ENCODE measurements around the gene SLC35F2. TPM values are rescaled to one million over a fixed set of nuclear protein-coding genes. Genes with fewer than 3 reads are reported as not detected.

The SLC35F2 gene
- total RNA-seq, 1 donor from 2014 or later = 69.4 TPM

Other genes with a start within 250 kb of the SLC35F2 start
- gene SLN, start 146.7 kb downstream of the SLC35F2 start, total RNA-seq = 2.4 and 12.9 TPM in 2 replicates
- gene RAB39A, start 69.7 kb upstream of the SLC35F2 start, total RNA-seq = 0.10 TPM in 1 of 2 replicates, not detected in the other
- 43.8 and 50.0 TPM in 2 replicates for gene CUL5, start 150.1 kb upstream of the SLC35F2 start, total RNA-seq